Astrocyte (in vitro differentiated cells and primary cell): Measurements from ENCODE around the gene SPATA24.

ENCODE experiments used
- CTCF ChIP-seq: IDR thresholded peaks from 2 replicates; pipeline ENCODE4 v1.5.1; 2011; ENCODE audit warnings: low read depth, mild to moderate bottlenecking, inconsistent platforms, low read length, moderate library complexity; ENCODE audit not compliant: insufficient read depth
- EZH2 ChIP-seq: IDR thresholded peaks from 2 replicates; pipeline ENCODE4 v1.6.1; 2012; ENCODE audit warnings: mild to moderate bottlenecking, low read length, inconsistent platforms; ENCODE audit not compliant: insufficient read depth

DNA sequence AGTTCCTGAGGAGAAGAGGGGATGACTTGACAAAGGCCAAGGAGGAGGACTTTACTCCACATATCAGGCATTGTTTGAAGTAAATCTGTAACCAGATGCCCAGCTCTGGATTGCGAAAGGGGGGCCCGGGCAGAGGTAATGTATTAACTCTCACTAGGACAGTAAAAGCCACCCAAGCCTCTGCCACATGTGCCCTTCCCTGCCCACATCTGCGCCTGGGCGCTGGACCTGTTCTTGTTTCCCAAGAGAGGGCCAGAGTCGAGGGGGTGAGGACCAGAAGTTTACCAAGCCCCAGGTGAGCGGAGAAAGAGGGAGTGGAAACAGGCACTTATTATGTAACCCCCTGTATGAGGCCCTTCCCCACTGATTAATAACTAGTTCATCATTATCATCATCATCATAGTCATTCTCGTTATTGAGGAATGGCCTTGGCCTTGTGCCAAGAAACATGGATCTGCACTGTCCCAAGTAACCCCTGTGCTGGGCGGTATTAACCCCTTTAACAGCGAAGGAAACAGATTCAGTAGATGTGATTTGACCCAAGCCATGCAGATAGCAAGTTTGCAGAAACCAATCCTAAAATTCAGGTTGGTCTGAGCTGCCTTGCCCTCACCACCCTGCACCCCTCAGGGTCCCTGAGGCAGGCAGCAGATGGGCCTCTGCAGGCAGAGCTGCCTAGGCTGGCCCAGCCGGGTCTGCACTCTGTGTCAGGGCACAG is 20.5 kb downstream of the SPATA24 start, which contains the start of gene SLC23A1:
- TF ChIP-seq CTCF (no peak), EZH2 (no peak)
